Osteoblast (primary cell): ENCODE data around the gene EPHA6. TPM values are rescaled to one million over a fixed set of nuclear protein-coding genes. Genes with fewer than 3 reads are reported as not detected.

Experiments used
- DNase-seq: peaks from one replicate; pipeline ENCODE4 v3.0.0; 2011; ENCODE audit warnings: low spot score, mixed read lengths; ENCODE audit not compliant: insufficient read length; ENCODE audit errors: missing footprints
- H2AFZ ChIP-seq: 2 replicates; pipeline ENCODE4 v1.6.0; 2011; ENCODE audit warnings: mild to moderate bottlenecking, low read length
- H3K27ac ChIP-seq: 2 replicates; pipeline ENCODE4 v1.5.1; 2011; ENCODE audit warnings: mild to moderate bottlenecking, low read depth, low read length, moderate library complexity
- H3K27me3 ChIP-seq: 2 replicates; pipeline ENCODE4 v1.6.0; 2012; ENCODE audit warnings: mild to moderate bottlenecking, control low read depth, inconsistent platforms, low read length, moderate library complexity; ENCODE audit not compliant: insufficient read depth
- H3K36me3 ChIP-seq: 2 replicates; pipeline ENCODE4 v1.5.1; 2011; ENCODE audit warnings: mild to moderate bottlenecking, low read length, control low read depth, moderate library complexity; ENCODE audit not compliant: insufficient read depth
- H3K4me1 ChIP-seq: 2 replicates; pipeline ENCODE4 v1.5.1; 2011; ENCODE audit warnings: mild to moderate bottlenecking, low read length, control low read depth, moderate library complexity; ENCODE audit not compliant: insufficient read depth
- H3K4me2 ChIP-seq: 2 replicates; pipeline ENCODE4 v1.6.0; 2011; ENCODE audit warnings: mild to moderate bottlenecking, low read length; ENCODE audit not compliant: insufficient read depth
- H3K4me3 ChIP-seq: fragments of 200-600 bp; sonication (generic); 3 replicates; pipeline ENCODE4 v1.5.1; 2012; ENCODE audit warnings: mild to moderate bottlenecking, low read length, inconsistent platforms; ENCODE audit not compliant: insufficient read depth
- H3K79me2 ChIP-seq: 2 replicates; pipeline ENCODE4 v1.6.0; 2012; ENCODE audit warnings: mild to moderate bottlenecking, low read length, control low read depth, inconsistent platforms; ENCODE audit not compliant: insufficient read depth
- H3K9me3 ChIP-seq: 2 replicates; pipeline ENCODE4 v1.5.1; 2011; ENCODE audit warnings: low read depth, low read length, control low read depth
- H4K20me1 ChIP-seq: 2 replicates; pipeline ENCODE4 v1.6.0; 2012; ENCODE audit warnings: mild to moderate bottlenecking, low read length, control low read depth; ENCODE audit not compliant: insufficient read depth
- total RNA-seq: library from RNA; depleted of rRNA; stranded (reverse); fragments of >200 nt; gene quantifications from 2 replicates; pipeline ENCODE4 v1.2.3, GENCODE V29; 2012
- TF ChIP-seq, protein P1 (sequence below): IDR thresholded peaks from 2 replicates; pipeline ENCODE4 v1.5.1; 2011; ENCODE audit warnings: mild to moderate bottlenecking, low read depth, low read length, moderate library complexity; ENCODE audit errors: extremely low read depth

Gene EPHA6
- total RNA-seq, 1 donor: not detected

DNA sequence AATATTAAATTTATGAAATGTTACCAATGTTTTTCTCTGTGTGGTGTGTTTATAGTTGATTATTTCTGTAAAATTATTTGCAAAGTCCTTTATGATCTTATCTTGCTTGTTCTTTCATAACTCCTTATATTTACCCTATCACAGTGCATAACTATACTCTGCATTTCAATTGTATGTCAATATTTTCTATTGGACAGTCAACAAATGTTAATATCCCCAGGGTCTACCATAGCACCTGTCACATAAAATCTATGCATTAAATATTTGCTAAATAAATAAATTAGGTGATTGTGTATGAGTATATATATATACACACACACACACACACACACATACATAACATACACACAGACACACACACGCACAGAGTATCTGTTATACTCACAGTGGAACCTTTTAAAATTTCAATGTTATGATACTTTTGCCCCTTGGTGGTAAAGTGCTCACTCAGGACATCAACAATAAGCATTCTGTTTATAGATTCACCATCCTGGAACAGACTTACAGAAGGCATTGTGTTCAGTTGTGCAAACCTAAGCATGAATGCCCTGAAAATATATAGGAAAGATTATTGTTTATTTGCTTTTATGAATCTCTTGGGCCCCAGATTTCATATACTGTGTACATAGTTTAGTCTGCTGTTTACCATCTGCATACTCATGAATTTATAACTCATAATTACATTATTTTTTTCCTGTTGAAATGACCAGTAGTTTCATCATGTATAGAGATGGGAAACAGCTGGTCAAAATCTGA, 443.7 kb downstream of the EPHA6 start:
- no peaks in the 10 kb centered on the region for H3K9me3 ChIP-seq
- H4K20me1 ChIP-seq: no peaks in the 10 kb centered on the region
- no peak overlapping the region for H3K27ac ChIP-seq
- H3K36me3 ChIP-seq: no peaks in the 10 kb centered on the region
- no peak for DNase-seq
- H2AFZ ChIP-seq: no peak overlapping the region
- H3K4me2 ChIP-seq: no peak overlapping the region
- no peaks in the 10 kb centered on the region for H3K79me2 ChIP-seq
- no peaks in the 10 kb centered on the region for H3K27me3 ChIP-seq
- H3K4me1 ChIP-seq: no peaks in the 10 kb centered on the region
- H3K4me3 ChIP-seq: no peak overlapping the region
- TF ChIP-seq, protein P1, sequence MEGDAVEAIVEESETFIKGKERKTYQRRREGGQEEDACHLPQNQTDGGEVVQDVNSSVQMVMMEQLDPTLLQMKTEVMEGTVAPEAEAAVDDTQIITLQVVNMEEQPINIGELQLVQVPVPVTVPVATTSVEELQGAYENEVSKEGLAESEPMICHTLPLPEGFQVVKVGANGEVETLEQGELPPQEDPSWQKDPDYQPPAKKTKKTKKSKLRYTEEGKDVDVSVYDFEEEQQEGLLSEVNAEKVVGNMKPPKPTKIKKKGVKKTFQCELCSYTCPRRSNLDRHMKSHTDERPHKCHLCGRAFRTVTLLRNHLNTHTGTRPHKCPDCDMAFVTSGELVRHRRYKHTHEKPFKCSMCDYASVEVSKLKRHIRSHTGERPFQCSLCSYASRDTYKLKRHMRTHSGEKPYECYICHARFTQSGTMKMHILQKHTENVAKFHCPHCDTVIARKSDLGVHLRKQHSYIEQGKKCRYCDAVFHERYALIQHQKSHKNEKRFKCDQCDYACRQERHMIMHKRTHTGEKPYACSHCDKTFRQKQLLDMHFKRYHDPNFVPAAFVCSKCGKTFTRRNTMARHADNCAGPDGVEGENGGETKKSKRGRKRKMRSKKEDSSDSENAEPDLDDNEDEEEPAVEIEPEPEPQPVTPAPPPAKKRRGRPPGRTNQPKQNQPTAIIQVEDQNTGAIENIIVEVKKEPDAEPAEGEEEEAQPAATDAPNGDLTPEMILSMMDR: no peak

DNA sequence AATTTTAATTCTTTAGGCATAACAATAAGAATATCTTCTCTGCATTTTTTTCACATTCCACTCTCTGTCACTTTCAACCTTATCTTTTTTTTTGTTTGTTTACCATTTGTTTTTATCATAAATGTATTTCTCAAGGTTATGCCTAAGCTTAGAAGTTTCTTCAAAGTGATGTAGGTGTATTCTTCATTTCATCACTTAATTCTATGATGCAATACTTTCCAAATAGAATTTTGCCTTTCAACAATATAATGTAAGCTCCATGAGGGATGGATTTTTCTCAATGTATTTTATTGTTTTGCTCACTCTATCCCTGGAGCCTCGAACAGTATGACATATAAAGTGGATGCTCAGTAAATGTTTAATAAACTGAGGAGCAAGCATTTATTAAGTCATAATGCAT, 444.9 kb downstream of the EPHA6 start:
- H3K27me3 ChIP-seq: no peaks in the 10 kb centered on the region

GRCh38 chr3:97264180-97264579, 449.8 kb downstream of the EPHA6 start:
- H3K36me3 ChIP-seq: no peaks in the 10 kb centered on the region
- peaks cover 4% of the 10 kb centered on the region for H3K9me3 ChIP-seq
- TF ChIP-seq, protein P1: no peak
- no peaks in the 10 kb centered on the region for H3K79me2 ChIP-seq
- DNase-seq: no peak
- no peaks in the 10 kb centered on the region for H3K27me3 ChIP-seq
- no peaks in the 10 kb centered on the region for H3K4me1 ChIP-seq
- no peaks in the 10 kb centered on the region for H4K20me1 ChIP-seq
- no peak overlapping the region for H3K27ac ChIP-seq
- H3K4me3 ChIP-seq: no peak overlapping the region
- no peak overlapping the region for H3K4me2 ChIP-seq
- H2AFZ ChIP-seq: no peak overlapping the region

More for the DNA sequence above, 444.9 kb downstream of the EPHA6 start:
- H2AFZ ChIP-seq: no peak overlapping the region
- no peaks in the 10 kb centered on the region for H3K4me1 ChIP-seq
- no peaks in the 10 kb centered on the region for H3K79me2 ChIP-seq
- TF ChIP-seq, protein P1: no peak
- no peak for DNase-seq
- peaks cover 2% of the 10 kb centered on the region for H3K9me3 ChIP-seq
- no peak overlapping the region for H3K4me3 ChIP-seq
- H3K27ac ChIP-seq: no peak overlapping the region
- H3K4me2 ChIP-seq: no peak overlapping the region
- no peaks in the 10 kb centered on the region for H3K36me3 ChIP-seq
- no peaks in the 10 kb centered on the region for H4K20me1 ChIP-seq

GRCh38 chr3:97265237-97266005, 451.0 kb downstream of the EPHA6 start:
- no peak overlapping the region for H3K4me2 ChIP-seq
- H2AFZ ChIP-seq: no peak overlapping the region
- no peaks in the 10 kb centered on the region for H3K4me1 ChIP-seq
- H3K36me3 ChIP-seq: no peaks in the 10 kb centered on the region
- TF ChIP-seq, protein P1: no peak
- no peak overlapping the region for H3K27ac ChIP-seq
- H3K9me3 ChIP-seq: peaks cover 4% of the 10 kb centered on the region
- no peaks in the 10 kb centered on the region for H3K27me3 ChIP-seq
- no peaks in the 10 kb centered on the region for H3K79me2 ChIP-seq
- DNase-seq: no peak
- no peaks in the 10 kb centered on the region for H4K20me1 ChIP-seq
- H3K4me3 ChIP-seq: no peak overlapping the region
